KOPT-K1 (cell line): ENCODE results near the gene SH3TC1.

Experiments
- H3K27ac ChIP-seq: fragments of 200-600 bp; sonication (generic); 2 replicates; pipeline ENCODE4 v1.5.1; 2016; ENCODE audit warnings: antibody characterized with exemption, mild to moderate bottlenecking, low read depth, low read length; ENCODE audit not compliant: poor library complexity, severe bottlenecking
- H3K36me3 ChIP-seq: fragments of 200-600 bp; sonication (generic); 2 replicates; pipeline ENCODE4 v1.5.1; 2017; ENCODE audit warnings: antibody characterized with exemption, mild to moderate bottlenecking, low read length, moderate library complexity; ENCODE audit not compliant: insufficient read depth
- H3K9me3 ChIP-seq: fragments of 200-600 bp; sonication (generic); 2 replicates; pipeline ENCODE4 v1.5.1; 2017; ENCODE audit warnings: antibody characterized with exemption, low read length, mild to moderate bottlenecking; ENCODE audit not compliant: insufficient read depth, poor library complexity, severe bottlenecking

SH3TC1 gene

GRCh38 chr4:8276358-8277240 lies 77.5 kb downstream of the SH3TC1 start:
- H3K27ac ChIP-seq, result no peak overlapping the region
- no peaks in the 10 kb centered on the region for H3K9me3 ChIP-seq
- no peaks in the 10 kb centered on the region for H3K36me3 ChIP-seq

DNA sequence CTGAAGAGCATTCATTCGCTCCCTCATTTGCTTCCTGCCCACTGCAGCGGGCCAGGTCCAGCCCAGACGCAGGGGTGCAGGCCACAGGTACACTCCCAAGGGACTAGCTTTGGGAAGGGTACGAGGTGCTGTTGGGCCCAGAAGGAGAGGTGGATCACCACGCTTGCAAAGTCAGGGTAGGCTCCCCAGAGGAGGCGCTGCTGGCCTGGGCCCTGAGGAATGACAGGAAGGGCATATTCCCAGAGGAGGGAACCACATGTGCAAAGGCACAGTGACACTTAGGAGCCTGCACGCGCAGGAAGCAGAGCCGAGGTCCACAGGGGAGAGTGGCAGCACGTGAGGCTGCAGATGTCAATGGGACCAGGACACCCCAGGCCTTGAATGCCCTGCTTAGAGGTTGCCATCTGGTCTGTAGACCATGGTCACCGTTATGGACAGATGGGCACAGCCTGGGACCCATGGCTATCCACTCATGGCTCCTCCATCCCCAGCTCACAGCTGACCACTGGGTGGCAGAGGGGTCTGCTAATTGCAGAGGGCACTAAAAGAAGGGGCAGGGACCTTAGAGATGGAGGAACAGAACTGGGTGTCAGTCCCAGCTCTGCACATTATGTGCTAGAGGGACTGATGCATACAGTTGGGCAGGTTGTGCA lies 78.4 kb downstream of the SH3TC1 start:
- Histone ChIP-seq H3K27ac (no peak overlapping the region), H3K36me3 (no peaks in the 10 kb centered on the region), H3K9me3 (no peaks in the 10 kb centered on the region)

DNA sequence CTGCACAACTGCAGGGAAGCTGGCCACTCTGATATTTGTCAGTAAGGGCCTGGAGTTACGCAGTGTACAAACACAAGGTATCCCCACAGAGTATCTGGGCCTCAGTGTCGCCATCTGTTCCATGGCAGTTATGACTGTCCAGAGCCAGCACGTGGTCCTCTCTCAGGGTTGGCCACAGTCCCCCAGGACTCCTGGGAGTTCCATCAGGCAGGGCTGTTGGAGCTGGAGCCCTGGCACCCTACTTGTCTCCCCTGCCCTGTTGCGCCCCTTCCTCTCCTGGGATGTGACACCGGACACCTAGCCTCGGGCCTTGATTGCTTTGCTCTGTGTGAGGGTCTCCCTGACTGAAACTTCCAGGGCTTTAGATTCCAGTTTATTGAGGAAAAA lies 78.9 kb downstream of the SH3TC1 start:
- Histone ChIP-seq H3K9me3 (no peaks in the 10 kb centered on the region), H3K36me3 (no peaks in the 10 kb centered on the region), H3K27ac (no peak overlapping the region)

GRCh38 chr4:8278421-8279287 lies 79.6 kb downstream of the SH3TC1 start:
- Histone ChIP-seq H3K27ac (peak overlapping the region; percentile 13), H3K36me3 (no peaks in the 10 kb centered on the region), H3K9me3 (no peaks in the 10 kb centered on the region)

DNA sequence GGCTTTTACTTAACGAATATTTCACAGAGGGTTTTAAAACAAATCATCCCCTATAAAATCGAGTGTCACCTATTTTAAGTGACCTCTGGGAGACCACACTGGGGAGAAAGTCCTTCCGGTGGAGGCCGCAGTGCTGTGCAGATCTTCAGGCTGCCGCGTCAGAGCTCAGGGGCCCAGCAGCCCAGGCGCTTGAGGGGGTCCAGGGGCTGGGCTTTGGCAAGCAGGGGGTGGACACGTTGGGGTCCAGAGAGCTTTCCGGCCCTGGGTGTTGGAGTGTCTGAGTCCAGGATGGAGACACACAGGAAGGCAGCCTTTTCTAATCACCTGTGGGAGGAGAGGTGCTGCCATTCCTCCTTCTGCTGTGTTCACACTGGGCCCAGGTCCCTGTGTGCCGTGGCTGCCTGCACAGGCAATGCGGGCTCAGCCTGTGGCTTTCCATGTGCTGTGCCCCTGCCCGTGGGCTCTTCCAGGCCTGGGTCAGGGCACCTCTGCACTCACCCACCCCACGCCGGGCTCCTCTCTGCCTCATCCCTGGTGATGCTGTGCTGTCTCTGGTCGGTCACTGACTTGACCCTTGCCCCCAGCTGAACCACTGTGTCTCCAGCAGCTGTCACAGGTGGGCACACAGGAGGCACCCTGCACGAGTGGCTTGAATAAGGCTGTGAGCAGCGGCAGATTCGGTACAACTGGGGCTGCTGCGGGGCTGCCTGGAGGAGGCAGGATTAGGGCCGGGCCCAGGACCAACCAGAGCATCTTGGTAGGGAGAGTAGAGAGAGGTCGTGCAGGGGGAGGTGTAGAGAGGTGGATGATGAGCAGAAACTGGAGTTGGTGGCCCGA lies 80.4 kb downstream of the SH3TC1 start:
- Histone ChIP-seq H3K36me3 (no peaks in the 10 kb centered on the region), H3K9me3 (no peaks in the 10 kb centered on the region), H3K27ac (peak overlapping the region; percentile 13)

DNA sequence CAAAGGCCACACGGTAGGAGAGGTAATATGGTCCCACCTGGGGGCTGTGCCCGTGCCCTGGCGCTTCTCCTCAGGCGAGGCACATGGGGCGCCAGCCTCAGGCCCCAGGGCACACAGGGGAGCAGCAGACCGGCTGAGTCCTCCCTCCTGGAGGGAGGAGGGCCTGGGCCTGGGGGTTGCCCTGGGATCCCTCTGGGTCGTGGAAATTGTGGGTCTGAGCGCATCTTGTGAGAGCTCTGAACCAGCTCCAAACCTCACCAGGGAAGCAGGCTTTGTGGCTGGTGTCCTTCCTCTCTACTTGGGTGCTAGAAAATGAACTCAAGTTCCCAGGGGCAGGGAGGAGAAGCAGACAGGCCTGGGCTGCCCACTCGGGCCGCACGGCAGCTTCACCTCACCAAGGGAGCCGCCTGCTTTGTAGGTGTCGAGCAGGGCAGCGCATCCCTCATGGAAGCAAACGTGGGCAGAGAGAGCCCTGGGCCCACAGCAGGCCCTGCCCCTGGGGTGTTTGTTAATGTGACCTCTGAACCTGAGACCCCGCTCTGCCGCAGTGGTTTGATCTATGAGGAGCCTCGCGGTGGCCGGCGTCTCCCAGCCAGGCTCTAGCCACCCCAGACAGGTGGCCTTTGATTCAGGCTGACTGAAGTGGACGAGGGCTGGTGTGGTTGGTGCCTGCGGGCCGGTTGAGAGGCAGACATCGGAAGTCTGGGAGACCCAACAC lies 81.2 kb downstream of the SH3TC1 start:
- Histone ChIP-seq H3K36me3 (no peaks in the 10 kb centered on the region), H3K9me3 (no peaks in the 10 kb centered on the region), H3K27ac (no peak overlapping the region)

DNA sequence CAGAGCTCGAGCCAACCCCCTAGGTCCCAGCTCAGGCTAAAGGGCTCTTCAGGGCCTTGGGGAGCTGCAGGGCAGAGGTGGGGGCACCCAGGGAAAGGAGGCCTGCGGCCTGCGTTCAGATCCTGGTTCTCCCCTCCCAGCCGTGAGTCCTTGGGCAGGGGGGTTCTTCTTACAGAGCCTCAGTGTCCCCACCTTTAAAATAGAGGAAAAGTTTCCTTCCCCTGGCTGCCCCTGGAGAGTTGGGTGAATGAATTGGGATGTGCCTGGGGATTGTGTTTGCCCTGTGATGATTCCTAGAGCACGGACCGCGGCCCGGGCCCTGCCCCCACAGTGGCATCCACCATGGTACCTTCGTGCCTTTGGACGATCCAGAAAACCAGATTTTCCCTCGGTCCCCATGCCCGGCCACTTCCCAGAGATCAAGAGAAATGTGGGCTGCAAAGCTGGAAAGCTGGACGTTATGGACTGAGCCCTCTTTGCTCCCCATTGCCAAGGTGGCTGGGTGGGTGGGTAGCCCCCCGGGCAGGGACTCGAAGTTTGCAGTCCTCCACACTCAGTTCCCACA lies 81.9 kb downstream of the SH3TC1 start:
- Histone ChIP-seq H3K9me3 (no peaks in the 10 kb centered on the region), H3K27ac (no peak overlapping the region), H3K36me3 (no peaks in the 10 kb centered on the region)

DNA sequence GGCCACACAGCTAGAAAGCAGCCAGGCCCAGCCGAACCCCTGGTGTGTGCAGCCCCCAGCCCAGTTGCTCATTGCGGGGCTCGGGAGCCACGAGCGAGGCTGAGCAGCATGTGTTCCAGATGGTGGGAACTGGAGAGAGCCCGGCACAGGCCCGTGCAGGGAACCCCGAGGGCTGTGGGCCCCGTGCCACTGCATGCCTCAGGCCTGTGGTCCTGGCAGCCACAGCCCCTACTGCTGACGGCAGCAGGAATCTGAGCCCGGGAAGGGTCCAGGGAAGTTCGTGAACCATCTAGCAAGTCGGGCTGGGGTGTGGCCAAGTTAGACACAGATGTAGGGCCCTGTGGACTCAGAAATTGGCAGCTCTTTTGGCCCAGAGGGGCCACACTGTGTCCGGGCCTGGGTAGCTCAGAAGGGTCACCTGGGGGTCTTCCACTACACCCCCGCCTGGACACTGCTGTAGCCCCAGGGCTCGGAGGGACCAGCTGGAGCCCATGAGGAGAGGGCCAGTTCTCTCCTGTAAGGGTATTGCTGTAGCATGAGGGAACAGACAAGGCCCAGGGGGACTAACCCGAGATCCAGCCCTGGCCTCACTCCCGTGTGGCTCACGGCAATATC lies 82.5 kb downstream of the SH3TC1 start:
- H3K9me3 ChIP-seq, result no peaks in the 10 kb centered on the region
- H3K36me3 ChIP-seq, result no peaks in the 10 kb centered on the region
- no peak overlapping the region for H3K27ac ChIP-seq

- H3K36me3 ChIP-seq, result no peaks in the 10 kb centered on the region
- H3K9me3 ChIP-seq, result no peaks in the 10 kb centered on the region
- no peak overlapping the region for H3K27ac ChIP-seq
Observed at GRCh38 chr4:8282134-8282641, 83.1 kb downstream of the SH3TC1 start.

- no peak overlapping the region for H3K27ac ChIP-seq
- H3K9me3 ChIP-seq, result no peaks in the 10 kb centered on the region
- no peaks in the 10 kb centered on the region for H3K36me3 ChIP-seq
Observed at GRCh38 chr4:8282742-8283141, 83.7 kb downstream of the SH3TC1 start.

GRCh38 chr4:8283161-8283560 lies 84.1 kb downstream of the SH3TC1 start:
- no peaks in the 10 kb centered on the region for H3K36me3 ChIP-seq
- H3K9me3 ChIP-seq, result no peaks in the 10 kb centered on the region
- H3K27ac ChIP-seq, result no peak overlapping the region

- no peak overlapping the region for H3K27ac ChIP-seq
- H3K36me3 ChIP-seq, result no peaks in the 10 kb centered on the region
- no peaks in the 10 kb centered on the region for H3K9me3 ChIP-seq
Observed at GRCh38 chr4:8283631-8284121, 84.6 kb downstream of the SH3TC1 start.

DNA sequence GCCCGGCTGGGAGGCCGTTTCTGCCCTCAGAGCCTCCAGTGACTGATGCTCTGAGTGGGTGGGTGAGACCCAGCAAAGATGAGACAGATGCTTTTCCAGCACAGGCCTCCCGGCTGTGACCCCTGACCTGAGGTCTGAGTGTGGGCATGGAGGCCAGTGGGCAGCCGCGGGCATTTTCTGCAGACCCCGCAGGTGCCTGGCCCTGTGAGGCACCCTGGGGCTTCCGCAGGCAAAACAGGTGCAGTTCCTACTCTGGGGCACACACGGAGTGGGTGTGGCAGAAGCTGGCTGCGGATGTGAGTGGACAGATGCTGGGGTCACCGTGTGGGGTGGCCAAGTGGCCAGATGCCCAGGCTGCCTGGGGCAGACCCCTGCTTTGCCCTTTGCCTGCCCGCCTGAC lies 85.3 kb downstream of the SH3TC1 start:
- Histone ChIP-seq H3K36me3 (no peaks in the 10 kb centered on the region), H3K27ac (no peak overlapping the region), H3K9me3 (no peaks in the 10 kb centered on the region)
